Vagina (tissue), 2 donors: ENCODE measurements around the gene PROKR1. TPM values are rescaled to one million over a fixed set of nuclear protein-coding genes. Genes with fewer than 3 reads are reported as not detected.

Experiments
- DNase-seq, 2 donors: peaks; one replicate each; pipeline ENCODE4 v3.0.0-alpha.2; 2017; ENCODE audit errors: extremely low spot score in 2 of 2
- H3K27ac ChIP-seq: fragments of 200-600 bp; sonication (generic); one replicate; pipeline ENCODE4 v1.5.1; 2019
- H3K27me3 ChIP-seq: fragments of 200-600 bp; sonication (generic); one replicate; pipeline ENCODE4 v1.5.1; 2019
- H3K36me3 ChIP-seq, 2 donors: fragments of 200-600 bp; sonication (generic); one replicate each; pipeline ENCODE4 v1.5.1; 2017 to 2019
- H3K4me1 ChIP-seq: fragments of 200-600 bp; sonication (generic); one replicate; pipeline ENCODE4 v1.5.1; 2019
- H3K4me3 ChIP-seq, 2 donors: fragments of 200-600 bp; sonication (generic); 1 replicate in 1 of 2; 2 replicates in 1 of 2; pipeline ENCODE4 v1.5.1; 2016 to 2019
- H3K9me3 ChIP-seq: fragments of 200-600 bp; sonication (generic); one replicate; pipeline ENCODE4 v1.5.1; 2019
- CTCF ChIP-seq, 3 experiments: fragments of 450-650 bp in 2 of 3; fragments of 200-600 bp in 1 of 3; sonication (generic) in 1 of 3; IDR thresholded peaks; one replicate each; pipeline ENCODE4 v1.5.1; 2017 to 2019; ENCODE audit warnings: antibody characterized with exemption in 3 of 3, mild to moderate bottlenecking in 2 of 3, moderate library complexity in 2 of 3
- POLR2A ChIP-seq, 2 donors: fragments of 450-650 bp; IDR thresholded peaks; one replicate each; pipeline ENCODE4 v1.6.1; 2017; ENCODE audit warnings: antibody characterized with exemption in 2 of 2, mild to moderate bottlenecking in 2 of 2, moderate library complexity in 2 of 2
- POLR2AphosphoS5 ChIP-seq, 2 donors: sonication (generic); formaldehyde crosslinking; IDR thresholded peaks; one replicate each; pipeline ENCODE4 v1.9.0; 2017; ENCODE audit warnings: antibody characterized with exemption in 2 of 2, mild to moderate bottlenecking in 2 of 2, low read depth in 1 of 2; ENCODE audit not compliant: insufficient read depth in 1 of 2
- intact Hi-C: fragments of 100-400 bp; cut with DNase I; formaldehyde crosslinking; loops from one replicate; pipeline ENCODE4 v1.15.1; 2023
- total RNA-seq: library from RNA; depleted of rRNA; stranded (reverse); fragments of >200 nt; gene quantifications from one replicate; pipeline ENCODE4 v1.2.3, GENCODE V29; 2016

PROKR1 gene
- total RNA-seq, 1 donor from 2014 or later = not detected

- Histone ChIP-seq H3K27me3 (no peaks in the 10 kb centered on the region), H3K27ac (no peak overlapping the region), H3K9me3 (peaks cover 11% of the 10 kb centered on the region), H3K4me1 (no peaks in the 10 kb centered on the region), H3K36me3 (no peaks in the 10 kb centered on the region), H3K4me3 (no peak overlapping the region)
- TF ChIP-seq POLR2AphosphoS5 (IDR thresholded peaks at IDR 0.05; ENCODE audit: insufficient read depth in 1 of 2, low read depth in 1 of 2) = no peak
- no peak for TF ChIP-seq POLR2A (IDR thresholded peaks at IDR 0.05)
- TF ChIP-seq CTCF (IDR thresholded peaks at IDR 0.05) = no peak
- no peak for DNase-seq
- intact Hi-C loops = no loop called here
These were observed 39.3 kb upstream of the PROKR1 start for GRCh38 chr2:68604077-68604476.

GRCh38 chr2:68605939-68606338 lies 37.4 kb upstream of the PROKR1 start:
- peaks cover 9% of the 10 kb centered on the region for H3K9me3 ChIP-seq
- no peaks in the 10 kb centered on the region for H3K27me3 ChIP-seq
- H3K36me3 ChIP-seq = no peaks in the 10 kb centered on the region
- intact Hi-C loops = no loop called here
- no peak for DNase-seq
- H3K27ac ChIP-seq = no peak overlapping the region
- H3K4me3 ChIP-seq = no peak overlapping the region
- TF ChIP-seq POLR2AphosphoS5 (IDR thresholded peaks at IDR 0.05; ENCODE audit: insufficient read depth in 1 of 2, low read depth in 1 of 2) (no peak), CTCF (IDR thresholded peaks at IDR 0.05) (no peak), POLR2A (IDR thresholded peaks at IDR 0.05) (no peak)
- H3K4me1 ChIP-seq = no peaks in the 10 kb centered on the region

- DNase-seq = no peak
- H3K4me3 ChIP-seq = no peak overlapping the region
- TF ChIP-seq POLR2AphosphoS5 (IDR thresholded peaks at IDR 0.05; ENCODE audit: insufficient read depth in 1 of 2, low read depth in 1 of 2) (no peak), CTCF (IDR thresholded peaks at IDR 0.05) (no peak), POLR2A (IDR thresholded peaks at IDR 0.05) (no peak)
- H3K27ac ChIP-seq = no peak overlapping the region
- no peaks in the 10 kb centered on the region for H3K4me1 ChIP-seq
- no peaks in the 10 kb centered on the region for H3K36me3 ChIP-seq
- no peaks in the 10 kb centered on the region for H3K27me3 ChIP-seq
- peaks cover 5% of the 10 kb centered on the region for H3K9me3 ChIP-seq
- intact Hi-C loops = no loop called here
These were observed 36.6 kb upstream of the PROKR1 start for GRCh38 chr2:68606759-68607158.

GRCh38 chr2:68607837-68608236 lies 35.5 kb upstream of the PROKR1 start:
- intact Hi-C loops = no loop called here
- Histone ChIP-seq H3K4me1 (no peaks in the 10 kb centered on the region), H3K36me3 (no peaks in the 10 kb centered on the region), H3K27ac (no peak overlapping the region), H3K27me3 (no peaks in the 10 kb centered on the region), H3K4me3 (no peak overlapping the region), H3K9me3 (no peaks in the 10 kb centered on the region)
- TF ChIP-seq CTCF (IDR thresholded peaks at IDR 0.05) (no peak), POLR2A (IDR thresholded peaks at IDR 0.05) (no peak), POLR2AphosphoS5 (IDR thresholded peaks at IDR 0.05; ENCODE audit: insufficient read depth in 1 of 2, low read depth in 1 of 2) (no peak)
- no peak for DNase-seq

GRCh38 chr2:68612765-68613519 lies 30.4 kb upstream of the PROKR1 start:
- no peak for TF ChIP-seq POLR2AphosphoS5 (IDR thresholded peaks at IDR 0.05; ENCODE audit: insufficient read depth in 1 of 2, low read depth in 1 of 2)
- no peak for TF ChIP-seq POLR2A (IDR thresholded peaks at IDR 0.05)
- TF ChIP-seq CTCF (IDR thresholded peaks at IDR 0.05) = no peak
- DNase-seq = no peak
- no peaks in the 10 kb centered on the region for H3K36me3 ChIP-seq
- no peak overlapping the region for H3K27ac ChIP-seq
- no peaks in the 10 kb centered on the region for H3K4me1 ChIP-seq
- no peaks in the 10 kb centered on the region for H3K9me3 ChIP-seq
- H3K27me3 ChIP-seq = no peaks in the 10 kb centered on the region
- no peak overlapping the region for H3K4me3 ChIP-seq
- intact Hi-C loops = no loop called here
